HL-60 (cell line): ENCODE data around the gene MEGF10.

ENCODE experiments used
- GABPA ChIP-seq: IDR thresholded peaks from 2 replicates; pipeline ENCODE4 v1.6.1; 2012; ENCODE audit warnings: low read depth
- POLR2AphosphoS5 ChIP-seq: IDR thresholded peaks from 2 replicates; pipeline ENCODE4 v1.6.1; 2012; ENCODE audit warnings: low read depth
- TF ChIP-seq, protein P1 (sequence below): IDR thresholded peaks from one replicate; pipeline ENCODE4 v1.5.1; 2011; ENCODE audit warnings: low read length, control low read depth, inconsistent platforms; ENCODE audit not compliant: insufficient read depth

DNA sequence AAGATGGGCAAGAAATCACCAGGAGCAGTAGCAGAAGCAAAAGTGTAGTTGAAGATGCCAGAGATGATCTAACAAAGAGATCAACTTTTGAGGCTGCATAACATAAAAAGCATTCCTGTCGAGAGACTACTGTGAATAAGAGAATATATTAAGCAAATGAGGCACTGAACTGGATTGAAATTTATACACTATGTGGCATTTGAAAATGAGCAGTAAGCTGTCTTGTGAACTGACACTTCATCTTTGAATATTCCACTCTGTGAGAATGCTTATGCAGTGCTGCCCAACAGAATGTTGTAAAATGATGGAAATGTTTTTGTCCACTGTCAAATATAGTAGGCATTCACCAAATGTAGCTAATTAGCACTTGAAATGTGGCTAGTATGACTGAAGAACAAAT lies 208.0 kb downstream of the MEGF10 start:
- TF ChIP-seq, protein P1, sequence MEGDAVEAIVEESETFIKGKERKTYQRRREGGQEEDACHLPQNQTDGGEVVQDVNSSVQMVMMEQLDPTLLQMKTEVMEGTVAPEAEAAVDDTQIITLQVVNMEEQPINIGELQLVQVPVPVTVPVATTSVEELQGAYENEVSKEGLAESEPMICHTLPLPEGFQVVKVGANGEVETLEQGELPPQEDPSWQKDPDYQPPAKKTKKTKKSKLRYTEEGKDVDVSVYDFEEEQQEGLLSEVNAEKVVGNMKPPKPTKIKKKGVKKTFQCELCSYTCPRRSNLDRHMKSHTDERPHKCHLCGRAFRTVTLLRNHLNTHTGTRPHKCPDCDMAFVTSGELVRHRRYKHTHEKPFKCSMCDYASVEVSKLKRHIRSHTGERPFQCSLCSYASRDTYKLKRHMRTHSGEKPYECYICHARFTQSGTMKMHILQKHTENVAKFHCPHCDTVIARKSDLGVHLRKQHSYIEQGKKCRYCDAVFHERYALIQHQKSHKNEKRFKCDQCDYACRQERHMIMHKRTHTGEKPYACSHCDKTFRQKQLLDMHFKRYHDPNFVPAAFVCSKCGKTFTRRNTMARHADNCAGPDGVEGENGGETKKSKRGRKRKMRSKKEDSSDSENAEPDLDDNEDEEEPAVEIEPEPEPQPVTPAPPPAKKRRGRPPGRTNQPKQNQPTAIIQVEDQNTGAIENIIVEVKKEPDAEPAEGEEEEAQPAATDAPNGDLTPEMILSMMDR = no peak
- no peak for TF ChIP-seq POLR2AphosphoS5
- no peak for TF ChIP-seq GABPA
